ENCODE results near the gene CEPT1.
A peak's percentile ranks its signal among the peaks of the same experiment; 100 is the strongest.

Gene CEPT1

DNA sequence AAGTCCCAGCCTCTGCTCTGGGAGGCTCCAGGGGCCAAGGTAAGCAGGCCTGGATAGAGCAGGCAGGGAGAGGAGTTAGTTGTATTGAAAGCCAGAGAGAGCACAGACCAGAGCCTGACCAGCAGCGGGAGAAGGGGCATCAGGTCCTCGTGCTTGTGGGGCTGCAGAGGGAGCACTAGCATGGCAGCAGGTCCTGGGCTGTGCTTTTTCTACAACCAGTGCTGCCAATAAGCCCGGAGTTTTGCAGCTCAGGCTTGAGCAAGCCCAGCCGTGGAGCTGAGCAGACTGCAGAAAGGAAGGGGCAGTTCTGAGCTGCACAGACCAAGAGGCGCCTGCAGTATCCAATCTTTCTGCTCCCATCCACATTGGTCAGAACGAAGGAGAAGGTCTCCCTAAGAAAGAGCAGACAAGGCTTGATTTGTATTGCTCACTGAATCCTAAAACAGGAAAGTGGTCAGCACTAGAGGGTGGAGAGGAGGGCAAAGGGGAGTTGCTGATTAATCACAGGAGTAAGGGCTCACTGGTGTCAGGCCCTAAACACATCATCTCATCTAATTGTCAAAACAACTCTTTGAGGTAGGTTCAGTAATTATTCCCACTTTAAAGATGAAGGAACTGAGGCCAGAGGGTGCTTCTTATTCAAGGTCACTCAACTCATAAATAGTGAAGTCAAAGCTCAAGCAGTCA lies 57.7 kb downstream of the CEPT1 start:
- no peak for TF ChIP-seq EZH2 (IDR thresholded peaks at IDR 0.05; ENCODE audit: borderline replicate concordance, low read length)
- TF ChIP-seq, protein P1, sequence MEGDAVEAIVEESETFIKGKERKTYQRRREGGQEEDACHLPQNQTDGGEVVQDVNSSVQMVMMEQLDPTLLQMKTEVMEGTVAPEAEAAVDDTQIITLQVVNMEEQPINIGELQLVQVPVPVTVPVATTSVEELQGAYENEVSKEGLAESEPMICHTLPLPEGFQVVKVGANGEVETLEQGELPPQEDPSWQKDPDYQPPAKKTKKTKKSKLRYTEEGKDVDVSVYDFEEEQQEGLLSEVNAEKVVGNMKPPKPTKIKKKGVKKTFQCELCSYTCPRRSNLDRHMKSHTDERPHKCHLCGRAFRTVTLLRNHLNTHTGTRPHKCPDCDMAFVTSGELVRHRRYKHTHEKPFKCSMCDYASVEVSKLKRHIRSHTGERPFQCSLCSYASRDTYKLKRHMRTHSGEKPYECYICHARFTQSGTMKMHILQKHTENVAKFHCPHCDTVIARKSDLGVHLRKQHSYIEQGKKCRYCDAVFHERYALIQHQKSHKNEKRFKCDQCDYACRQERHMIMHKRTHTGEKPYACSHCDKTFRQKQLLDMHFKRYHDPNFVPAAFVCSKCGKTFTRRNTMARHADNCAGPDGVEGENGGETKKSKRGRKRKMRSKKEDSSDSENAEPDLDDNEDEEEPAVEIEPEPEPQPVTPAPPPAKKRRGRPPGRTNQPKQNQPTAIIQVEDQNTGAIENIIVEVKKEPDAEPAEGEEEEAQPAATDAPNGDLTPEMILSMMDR (IDR thresholded peaks at IDR 0.05; ENCODE audit: low read length): peak; percentile 52
- H3K36me3 ChIP-seq (ENCODE audit: insufficient read depth, low read length): peaks cover 97% of the 10 kb centered on the region

DNA sequence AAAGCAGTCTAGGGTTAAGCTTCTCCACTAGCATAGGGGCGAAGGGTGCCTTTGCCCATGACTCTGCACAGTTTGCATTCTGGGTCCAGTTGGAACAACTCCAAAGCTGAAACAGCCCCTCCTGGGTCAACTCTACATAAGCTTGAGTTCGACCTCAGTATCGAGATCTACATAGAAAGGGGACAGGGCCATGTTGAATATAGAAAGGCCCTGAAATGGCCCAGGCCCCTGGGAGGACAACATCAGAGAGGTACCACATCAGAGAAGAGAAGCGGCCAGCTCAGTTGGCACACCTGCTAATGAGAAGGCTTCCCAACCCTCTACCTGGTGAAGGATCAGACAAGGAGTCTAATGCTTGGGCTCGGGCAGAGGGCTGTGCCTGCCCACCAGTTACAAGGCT lies 58.8 kb downstream of the CEPT1 start:
- Histone ChIP-seq H3K4me1 (ENCODE audit: insufficient read depth, low read length, severe bottlenecking) (peaks cover 63% of the 10 kb centered on the region), H3K27ac (ENCODE audit: low read depth, low read length, poor library complexity, severe bottlenecking) (peak overlapping the region; percentile 89), H3K79me2 (ENCODE audit: insufficient read depth, low read length) (peaks cover 10% of the 10 kb centered on the region; the same call in 1 of the 2 replicates), H3K9me2 (ENCODE audit: low read depth, low read length) (no peaks in the 10 kb centered on the region), H3K27me3 (ENCODE audit: insufficient read depth, low read length) (no peaks in the 10 kb centered on the region), H3K9me3 (ENCODE audit: low read length) (no peaks in the 10 kb centered on the region), H3K4me2 (ENCODE audit: low read length) (no peak overlapping the region; the same call in 1 of the 2 replicates), H4K20me1 (ENCODE audit: insufficient read depth, low read length) (no peaks in the 10 kb centered on the region), H3F3A (ENCODE audit: insufficient read depth, low read length) (no peaks in the 10 kb centered on the region), H3K9ac (ENCODE audit: low read length) (peak overlapping the region; percentile 35; the same call in 1 of the 2 replicates), H3K36me3 (ENCODE audit: insufficient read depth, low read length) (peaks cover 86% of the 10 kb centered on the region), H2AFZ (ENCODE audit: low read length) (no peak overlapping the region), H3K4me3 (ENCODE audit: low read depth, low read length, poor library complexity, severe bottlenecking) (no peak overlapping the region)
- TF ChIP-seq, protein P1 (IDR thresholded peaks at IDR 0.05; ENCODE audit: low read length): no peak
- TF ChIP-seq EZH2 (IDR thresholded peaks at IDR 0.05; ENCODE audit: borderline replicate concordance, low read length): no peak

More for the DNA sequence above, 57.7 kb downstream of the CEPT1 start:
- Histone ChIP-seq H3K9me3 (ENCODE audit: low read length) (no peaks in the 10 kb centered on the region), H3K4me1 (ENCODE audit: insufficient read depth, low read length, severe bottlenecking) (peaks cover 58% of the 10 kb centered on the region), H3K9me2 (ENCODE audit: low read depth, low read length) (no peaks in the 10 kb centered on the region), H3F3A (ENCODE audit: insufficient read depth, low read length) (no peaks in the 10 kb centered on the region), H4K20me1 (ENCODE audit: insufficient read depth, low read length) (no peaks in the 10 kb centered on the region), H3K9ac (ENCODE audit: low read length) (0 out of 2 replicates have a peak overlapping the region, but pooled peaks have one; percentile 19), H3K79me2 (ENCODE audit: insufficient read depth, low read length) (0 out of 2 replicates have a peak, but pooled peaks cover 7% of the 10 kb centered on the region), H2AFZ (ENCODE audit: low read length) (no peak overlapping the region), H3K27me3 (ENCODE audit: insufficient read depth, low read length) (no peaks in the 10 kb centered on the region), H3K27ac (ENCODE audit: low read depth, low read length, poor library complexity, severe bottlenecking) (peak overlapping the region; percentile 89), H3K4me3 (ENCODE audit: low read depth, low read length, poor library complexity, severe bottlenecking) (no peak overlapping the region), H3K4me2 (ENCODE audit: low read length) (no peak overlapping the region)

DNA sequence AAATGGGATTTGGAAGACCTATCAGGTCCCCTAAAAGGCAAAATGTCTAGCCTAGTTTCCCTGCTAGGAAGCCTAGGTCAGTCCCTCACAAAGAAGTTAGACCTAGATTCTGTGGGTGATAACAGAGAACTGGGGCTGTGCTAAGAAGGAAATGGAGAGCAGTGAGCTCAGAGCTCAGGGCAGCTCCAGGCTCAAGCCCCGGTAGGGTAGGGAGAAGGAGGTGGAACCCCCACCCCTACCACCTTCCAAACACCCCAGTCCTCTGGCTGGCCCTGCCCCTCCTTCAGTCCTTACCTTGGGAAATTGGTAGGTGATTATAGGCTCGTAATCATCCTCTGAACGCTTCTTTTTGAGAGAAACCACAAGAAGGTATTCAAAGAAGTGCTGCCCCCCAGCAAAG lies 59.3 kb downstream of the CEPT1 start:
- Histone ChIP-seq H3K9me3 (ENCODE audit: low read length) (no peaks in the 10 kb centered on the region), H3F3A (ENCODE audit: insufficient read depth, low read length) (no peaks in the 10 kb centered on the region), H3K27me3 (ENCODE audit: insufficient read depth, low read length) (no peaks in the 10 kb centered on the region), H3K9ac (ENCODE audit: low read length) (peak overlapping the region; percentile 35), H3K36me3 (ENCODE audit: insufficient read depth, low read length) (peaks cover 81% of the 10 kb centered on the region), H4K20me1 (ENCODE audit: insufficient read depth, low read length) (no peaks in the 10 kb centered on the region), H3K9me2 (ENCODE audit: low read depth, low read length) (no peaks in the 10 kb centered on the region), H3K4me1 (ENCODE audit: insufficient read depth, low read length, severe bottlenecking) (peaks cover 68% of the 10 kb centered on the region), H3K27ac (ENCODE audit: low read depth, low read length, poor library complexity, severe bottlenecking) (peak overlapping the region; percentile 89), H3K4me2 (ENCODE audit: low read length) (no peak overlapping the region; the same call in 1 of the 2 replicates), H2AFZ (ENCODE audit: low read length) (no peak overlapping the region), H3K4me3 (ENCODE audit: low read depth, low read length, poor library complexity, severe bottlenecking) (no peak overlapping the region), H3K79me2 (ENCODE audit: insufficient read depth, low read length) (peaks cover 10% of the 10 kb centered on the region; the same call in 1 of the 2 replicates)
- no peak for TF ChIP-seq EZH2 (IDR thresholded peaks at IDR 0.05; ENCODE audit: borderline replicate concordance, low read length)
- TF ChIP-seq, protein P1 (IDR thresholded peaks at IDR 0.05; ENCODE audit: low read length): no peak
